ENCODE data around the gene FOXL1. TPM values are rescaled to one million over a fixed set of nuclear protein-coding genes. Genes with fewer than 3 reads are reported as not detected.

FOXL1 gene
- total RNA-seq, 1 experiment from 2014 or later: 7.5 TPM

DNA sequence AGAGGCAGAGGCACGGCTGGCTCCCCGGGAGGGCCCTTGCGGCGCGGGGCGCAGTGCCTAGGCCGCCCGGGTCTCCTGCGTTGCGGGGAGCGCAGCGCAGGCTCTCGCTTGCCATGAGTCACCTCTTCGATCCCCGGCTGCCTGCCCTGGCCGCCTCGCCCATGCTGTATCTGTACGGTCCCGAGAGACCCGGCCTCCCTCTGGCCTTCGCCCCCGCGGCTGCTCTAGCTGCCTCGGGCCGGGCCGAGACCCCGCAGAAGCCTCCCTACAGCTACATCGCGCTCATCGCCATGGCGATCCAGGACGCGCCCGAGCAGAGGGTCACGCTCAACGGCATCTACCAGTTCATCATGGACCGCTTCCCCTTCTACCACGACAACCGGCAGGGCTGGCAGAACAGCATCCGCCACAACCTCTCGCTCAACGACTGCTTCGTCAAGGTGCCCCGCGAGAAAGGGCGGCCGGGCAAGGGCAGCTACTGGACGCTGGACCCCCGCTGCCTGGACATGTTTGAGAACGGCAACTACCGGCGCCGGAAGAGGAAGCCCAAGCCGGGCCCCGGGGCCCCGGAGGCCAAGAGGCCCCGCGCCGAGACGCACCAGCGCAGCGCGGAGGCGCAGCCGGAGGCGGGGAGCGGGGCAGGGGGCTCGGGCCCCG lies 390 bp downstream of the FOXL1 start:
- RAD21 ChIA-PET (ENCODE audit: low non-redundant PET in 1 of 2, low total read pairs in 2 of 2, uncharacterized antibody in 2 of 2, unreplicated experiment in 2 of 2): no interaction called here
- Histone ChIP-seq H3K4me2 (ENCODE audit: low read length) (no peak overlapping the region), H3K4me3 (replicated peaks in 1 of 2; ENCODE audit: low read depth in 1 of 2, low read length in 2 of 2) (no peak overlapping the region), H4K20me1 (ENCODE audit: insufficient read depth) (no peaks in the 10 kb centered on the region), H3K9me2 (ENCODE audit: insufficient read depth) (no peaks in the 10 kb centered on the region), H3K4me1 (ENCODE audit: control insufficient read depth in 1 of 2, insufficient read depth in 2 of 2, low read length in 2 of 2) (peaks cover 11 to 22% of the 10 kb centered on the region in 2 experiments; a peak in 3 of 4 replicates), H3K36me3 (ENCODE audit: control insufficient read depth in 1 of 2, insufficient read depth in 2 of 2, low read length in 2 of 2) (no peaks in the 10 kb centered on the region), H2AFZ (ENCODE audit: low read depth, low read length, poor library complexity, severe bottlenecking) (no peak overlapping the region), H3K27ac (ENCODE audit: low read depth, low read length) (no peak overlapping the region), H3K27me3 (ENCODE audit: insufficient read depth, low read length) (no peaks in the 10 kb centered on the region), H3K9ac (ENCODE audit: low read length) (no peak overlapping the region), H3K9me3 (ENCODE audit: control insufficient read depth in 1 of 2, insufficient read depth in 1 of 2, low read depth in 1 of 2, low read length in 2 of 2) (no peaks in the 10 kb centered on the region), H3K79me2 (ENCODE audit: insufficient read depth, low read length) (no peaks in the 10 kb centered on the region)
- DNase-seq (ENCODE audit: low read depth, low spot score) (no peak), ATAC-seq (no peak)
- BruUV-seq (replicated peaks): no TSS peak
- TF ChIP-seq SP1 (IDR thresholded peaks at IDR 0.05; ENCODE audit: low read depth) (no peak), JUND (IDR thresholded peaks at IDR 0.05) (no peak), TCF7L2 (IDR thresholded peaks at IDR 0.05; ENCODE audit: borderline replicate concordance, extremely low read depth, insufficient read depth, insufficient read length) (no peak), FOSL1 (IDR thresholded peaks at IDR 0.05; ENCODE audit: low read depth) (no peak), ZFX (IDR thresholded peaks at IDR 0.05) (no peak), EZH2phosphoT487 (IDR thresholded peaks at IDR 0.05; ENCODE audit: borderline replicate concordance) (no peak), EZH2 (IDR thresholded peaks at IDR 0.05) (no peak), SIN3A (IDR thresholded peaks at IDR 0.05; ENCODE audit: low read depth) (no peak), YY1 (IDR thresholded peaks at IDR 0.05; ENCODE audit: extremely low read depth, insufficient replicate concordance, low read depth, low read length) (no peak), POLR2A (IDR thresholded peaks at IDR 0.05; ENCODE audit: borderline replicate concordance, extremely low read depth, insufficient read depth, insufficient read length) (no peak), ZNF274 (IDR thresholded peaks at IDR 0.05; ENCODE audit: low read depth, low read length) (no peak), POLR2AphosphoS5 (IDR thresholded peaks at IDR 0.05; ENCODE audit: low read depth, low read length) (no peak)
- TF ChIP-seq, protein P1, sequence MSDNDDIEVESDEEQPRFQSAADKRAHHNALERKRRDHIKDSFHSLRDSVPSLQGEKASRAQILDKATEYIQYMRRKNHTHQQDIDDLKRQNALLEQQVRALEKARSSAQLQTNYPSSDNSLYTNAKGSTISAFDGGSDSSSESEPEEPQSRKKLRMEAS (IDR thresholded peaks at IDR 0.05): no peak
- TF ChIP-seq, protein P2, sequence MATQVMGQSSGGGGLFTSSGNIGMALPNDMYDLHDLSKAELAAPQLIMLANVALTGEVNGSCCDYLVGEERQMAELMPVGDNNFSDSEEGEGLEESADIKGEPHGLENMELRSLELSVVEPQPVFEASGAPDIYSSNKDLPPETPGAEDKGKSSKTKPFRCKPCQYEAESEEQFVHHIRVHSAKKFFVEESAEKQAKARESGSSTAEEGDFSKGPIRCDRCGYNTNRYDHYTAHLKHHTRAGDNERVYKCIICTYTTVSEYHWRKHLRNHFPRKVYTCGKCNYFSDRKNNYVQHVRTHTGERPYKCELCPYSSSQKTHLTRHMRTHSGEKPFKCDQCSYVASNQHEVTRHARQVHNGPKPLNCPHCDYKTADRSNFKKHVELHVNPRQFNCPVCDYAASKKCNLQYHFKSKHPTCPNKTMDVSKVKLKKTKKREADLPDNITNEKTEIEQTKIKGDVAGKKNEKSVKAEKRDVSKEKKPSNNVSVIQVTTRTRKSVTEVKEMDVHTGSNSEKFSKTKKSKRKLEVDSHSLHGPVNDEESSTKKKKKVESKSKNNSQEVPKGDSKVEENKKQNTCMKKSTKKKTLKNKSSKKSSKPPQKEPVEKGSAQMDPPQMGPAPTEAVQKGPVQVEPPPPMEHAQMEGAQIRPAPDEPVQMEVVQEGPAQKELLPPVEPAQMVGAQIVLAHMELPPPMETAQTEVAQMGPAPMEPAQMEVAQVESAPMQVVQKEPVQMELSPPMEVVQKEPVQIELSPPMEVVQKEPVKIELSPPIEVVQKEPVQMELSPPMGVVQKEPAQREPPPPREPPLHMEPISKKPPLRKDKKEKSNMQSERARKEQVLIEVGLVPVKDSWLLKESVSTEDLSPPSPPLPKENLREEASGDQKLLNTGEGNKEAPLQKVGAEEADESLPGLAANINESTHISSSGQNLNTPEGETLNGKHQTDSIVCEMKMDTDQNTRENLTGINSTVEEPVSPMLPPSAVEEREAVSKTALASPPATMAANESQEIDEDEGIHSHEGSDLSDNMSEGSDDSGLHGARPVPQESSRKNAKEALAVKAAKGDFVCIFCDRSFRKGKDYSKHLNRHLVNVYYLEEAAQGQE (IDR thresholded peaks at IDR 0.05; ENCODE audit: low read depth): no peak
- intact Hi-C loops (cut with micrococcal nuclease): loop anchor here (5.0 kb wide), 3 partner anchors 439 to 499 kb away; no protein-coding TSS in a partner anchor
- POLR2A ChIA-PET: no interaction called here
- CTCF ChIA-PET: no interaction called here

All from HCT116 (cell line).